HPDE6-E6E7 (cell line): ENCODE measurements around the gene MBOAT1.

ENCODE experiments used
- DNase-seq: peaks from one replicate; pipeline ENCODE4 v3.0.0; 2011; ENCODE audit warnings: missing footprints; ENCODE audit errors: extremely low spot score

The MBOAT1 gene

GRCh38 chr6:20234136-20234535 is 21.9 kb upstream of the MBOAT1 start:
- no peak for DNase-seq

- no peak for DNase-seq
These were observed 20.9 kb upstream of the MBOAT1 start for GRCh38 chr6:20233007-20233730.

GRCh38 chr6:20232188-20232587 is 19.9 kb upstream of the MBOAT1 start:
- no peak for DNase-seq

- DNase-seq: no peak
These were observed 18.3 kb upstream of the MBOAT1 start for GRCh38 chr6:20230401-20231119.

- no peak for DNase-seq
These were observed 17.6 kb upstream of the MBOAT1 start for GRCh38 chr6:20229881-20230280.

- DNase-seq: no peak
These were observed 15.1 kb upstream of the MBOAT1 start for GRCh38 chr6:20227350-20227749.

- DNase-seq: no peak
These were observed 10.9 kb upstream of the MBOAT1 start for GRCh38 chr6:20223141-20223540.

- no peak for DNase-seq
These were observed 9.2 kb upstream of the MBOAT1 start for GRCh38 chr6:20221421-20221820.

- DNase-seq: no peak
These were observed 8.1 kb upstream of the MBOAT1 start for GRCh38 chr6:20220359-20220758.

GRCh38 chr6:20217891-20218290 is 5.6 kb upstream of the MBOAT1 start:
- DNase-seq: no peak

GRCh38 chr6:20217324-20217855 is 5.1 kb upstream of the MBOAT1 start:
- no peak for DNase-seq

GRCh38 chr6:20215310-20215709 is 3.0 kb upstream of the MBOAT1 start:
- no peak for DNase-seq

- DNase-seq: no peak
These were observed 1.1 kb upstream of the MBOAT1 start for GRCh38 chr6:20213271-20213798.

- DNase-seq: peak; percentile 43
These were observed 303 bp downstream of the MBOAT1 start for GRCh38 chr6:20211941-20212391.

- peak; percentile 73 for DNase-seq
These were observed 980 bp downstream of the MBOAT1 start for GRCh38 chr6:20211037-20211940.

GRCh38 chr6:20210158-20210557 is 2.1 kb downstream of the MBOAT1 start:
- no peak for DNase-seq

GRCh38 chr6:20208687-20209378 is 3.4 kb downstream of the MBOAT1 start:
- no peak for DNase-seq

- no peak for DNase-seq
These were observed 5.2 kb downstream of the MBOAT1 start for GRCh38 chr6:20207088-20207418.

GRCh38 chr6:20205722-20206161 is 6.5 kb downstream of the MBOAT1 start:
- DNase-seq: no peak

GRCh38 chr6:20204512-20204894 is 7.8 kb downstream of the MBOAT1 start:
- no peak for DNase-seq
